ENCODE data around the gene CENPM. TPM values are rescaled to one million over a fixed set of nuclear protein-coding genes. Genes with fewer than 3 reads are reported as not detected.

The CENPM gene
- total RNA-seq, 2 experiments from 2014 or later = 99.9 to 106 TPM

DNA sequence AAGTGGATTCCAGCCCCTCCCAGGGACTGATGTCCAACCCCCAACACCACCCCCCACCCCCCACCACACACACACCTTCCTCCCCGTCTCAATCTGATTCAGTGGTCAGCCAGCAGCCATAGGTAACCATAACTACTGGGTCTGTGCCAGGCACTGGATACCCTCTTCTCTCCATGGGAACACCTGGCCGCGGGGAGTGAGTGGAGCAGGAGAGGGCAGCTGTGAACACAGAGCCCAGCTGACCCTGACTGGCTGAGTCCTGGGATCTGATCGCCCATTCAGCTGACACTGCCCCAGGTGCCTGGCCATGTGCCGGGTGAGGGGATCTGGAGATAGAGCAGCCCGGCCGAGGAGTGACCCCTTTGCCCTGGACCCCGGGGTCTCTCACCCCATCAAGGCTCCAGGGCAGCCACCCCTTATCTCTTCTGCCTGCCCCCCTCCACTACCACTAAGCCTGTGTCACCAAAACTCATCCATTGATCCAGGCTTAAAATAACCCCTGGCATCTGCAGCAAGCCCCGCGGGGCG is 29.5 kb downstream of the CENPM start:
- ChIA-PET POLR2A (interaction anchor here (0.7 kb wide), 1 partner anchor 22 kb away, joined by 4 read pairs; no protein-coding TSS in a partner anchor), CTCF (no interaction called here)
- Mint-ChIP-seq H3K27ac (no peak overlapping the region), H3K27me3 (peaks cover 26% of the 10 kb centered on the region), H3K9me3 (no peaks in the 10 kb centered on the region), H3K4me3 (no peak overlapping the region), H3K36me3 (no peaks in the 10 kb centered on the region), H3K4me1 (ENCODE audit: low read depth) (peaks cover 22% of the 10 kb centered on the region)
- no peak for DNase-seq
- intact Hi-C loops (cut with micrococcal nuclease) = loop anchor here (5.0 kb wide), 1 partner anchor 85 kb away; the partner anchor contains the start of gene SREBF2

DNA sequence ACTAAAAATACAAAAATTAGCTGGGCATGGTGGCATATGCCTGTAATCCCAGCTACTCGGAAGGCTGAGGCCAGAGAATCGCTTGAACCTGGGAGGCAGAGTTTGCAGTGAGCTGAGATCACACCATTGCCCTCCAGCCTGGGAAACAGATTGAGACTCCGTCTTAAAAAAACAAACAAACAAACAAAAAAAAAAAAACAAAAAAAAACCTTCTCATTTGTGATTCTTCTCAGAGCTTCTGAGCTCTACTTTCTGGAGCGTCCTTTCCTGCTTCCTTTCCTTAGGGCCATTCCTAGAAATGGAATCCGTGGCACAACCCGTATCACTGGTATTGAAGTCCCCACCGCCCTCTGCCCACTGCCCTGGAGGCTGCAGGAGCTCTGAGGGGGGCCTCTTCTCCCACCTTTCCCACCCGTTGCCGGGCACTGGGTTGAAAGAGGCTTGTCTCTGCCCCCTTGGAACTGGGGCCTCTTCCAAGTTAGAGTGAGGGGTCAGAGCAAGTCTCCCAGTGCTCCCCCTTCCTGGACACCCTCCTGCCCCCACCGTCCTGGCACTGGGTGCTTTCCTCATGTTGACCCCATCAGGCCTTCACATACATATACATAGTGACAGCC is 30.1 kb downstream of the CENPM start:
- CTCF ChIA-PET = no interaction called here
- Mint-ChIP-seq H3K27me3 (peaks cover 32% of the 10 kb centered on the region), H3K36me3 (no peaks in the 10 kb centered on the region), H3K27ac (no peak overlapping the region), H3K9me3 (no peaks in the 10 kb centered on the region), H3K4me3 (no peak overlapping the region), H3K4me1 (ENCODE audit: low read depth) (peaks cover 22% of the 10 kb centered on the region)
- no peak for DNase-seq
- POLR2A ChIA-PET = no interaction called here
- intact Hi-C loops (cut with micrococcal nuclease) = loop anchor here (5.0 kb wide), 1 partner anchor 85 kb away; the partner anchor contains the start of gene SREBF2

GRCh38 chr22:41915786-41916493 is 31.0 kb downstream of the CENPM start:
- intact Hi-C loops (cut with micrococcal nuclease) = loop anchor here (5.0 kb wide), 1 partner anchor 84 kb away; the partner anchor contains the start of gene SREBF2
- CTCF ChIA-PET = interaction anchor here (0.9 kb wide), 1 partner anchor 10 kb away, joined by 3 read pairs; no protein-coding TSS in a partner anchor
- Mint-ChIP-seq H3K9me3 (no peaks in the 10 kb centered on the region), H3K4me1 (ENCODE audit: low read depth) (peaks cover 28% of the 10 kb centered on the region), H3K4me3 (no peak overlapping the region), H3K27ac (no peak overlapping the region), H3K36me3 (no peaks in the 10 kb centered on the region), H3K27me3 (peaks cover 38% of the 10 kb centered on the region)
- POLR2A ChIA-PET = no interaction called here
- no peak for DNase-seq

DNA sequence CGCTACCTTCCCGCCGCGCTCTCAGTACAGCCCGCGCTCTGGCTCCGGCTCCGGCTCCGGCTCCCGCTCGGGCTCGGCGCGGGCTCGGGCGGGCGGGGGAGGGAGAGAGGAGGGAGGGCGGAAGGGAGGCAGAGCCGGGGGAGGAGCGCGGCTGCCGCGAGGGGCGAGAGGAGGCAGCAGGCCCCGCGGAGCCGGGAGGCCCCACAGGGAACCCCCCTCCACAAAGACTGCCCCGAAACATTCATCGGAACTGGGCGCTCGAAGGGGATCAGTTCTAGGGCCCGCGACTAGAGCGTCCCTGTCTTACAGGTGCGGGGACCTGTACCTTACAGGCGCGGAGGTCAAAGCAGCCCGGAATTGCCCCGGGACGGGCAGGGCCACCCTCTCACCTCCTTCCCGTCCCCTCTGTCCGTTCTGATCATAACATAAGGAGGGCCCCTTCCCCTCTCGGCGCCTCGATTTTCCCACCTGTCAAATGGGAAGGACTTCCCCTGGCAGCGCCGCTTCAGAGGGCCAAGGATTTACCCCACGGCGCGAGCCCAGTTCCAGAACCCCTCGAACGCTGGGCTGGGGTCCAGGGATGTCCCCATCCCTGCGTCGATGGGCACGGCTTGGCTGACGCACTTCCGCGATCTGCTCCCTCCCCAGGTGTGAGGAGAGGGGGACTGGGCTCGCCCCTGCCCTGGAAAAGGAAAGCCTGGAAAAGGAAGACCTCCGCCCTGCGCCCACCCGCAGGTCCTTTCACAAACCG is 31.7 kb downstream of the CENPM start, which contains the start of gene SHISA8:
TSS of gene SHISA8 (minus strand) at position 40 of the 751 bp plus-strand sequence. CDS start 407 bp downstream, outside the sequence.
- intact Hi-C loops (cut with micrococcal nuclease) = loop anchor here (5.0 kb wide), 1 partner anchor 83 kb away; the partner anchor contains the start of gene SREBF2
- peak; percentile 70 for DNase-seq
- H3K9me3 Mint-ChIP-seq = no peaks in the 10 kb centered on the region
- H3K4me3 Mint-ChIP-seq = no peak within 1 kb of the TSS
- ChIA-PET CTCF (interaction anchor here (0.9 to 1.2 kb wide), 1 partner anchor 11 kb away, joined by 3 to 5 read pairs; no protein-coding TSS in a partner anchor), POLR2A (interaction anchor here (1.0 to 1.4 kb wide), 2 partner anchors 26 to 116 kb away, joined by 4 read pairs; no protein-coding TSS in a partner anchor)
- H3K36me3 Mint-ChIP-seq = no peaks in the 10 kb centered on the region
- no peak within 1 kb of the TSS for H3K27ac Mint-ChIP-seq
- H3K4me1 Mint-ChIP-seq (ENCODE audit: low read depth) = peaks cover 28% of the 10 kb centered on the region
- H3K27me3 Mint-ChIP-seq = peaks cover 40% of the 10 kb centered on the region

DNA sequence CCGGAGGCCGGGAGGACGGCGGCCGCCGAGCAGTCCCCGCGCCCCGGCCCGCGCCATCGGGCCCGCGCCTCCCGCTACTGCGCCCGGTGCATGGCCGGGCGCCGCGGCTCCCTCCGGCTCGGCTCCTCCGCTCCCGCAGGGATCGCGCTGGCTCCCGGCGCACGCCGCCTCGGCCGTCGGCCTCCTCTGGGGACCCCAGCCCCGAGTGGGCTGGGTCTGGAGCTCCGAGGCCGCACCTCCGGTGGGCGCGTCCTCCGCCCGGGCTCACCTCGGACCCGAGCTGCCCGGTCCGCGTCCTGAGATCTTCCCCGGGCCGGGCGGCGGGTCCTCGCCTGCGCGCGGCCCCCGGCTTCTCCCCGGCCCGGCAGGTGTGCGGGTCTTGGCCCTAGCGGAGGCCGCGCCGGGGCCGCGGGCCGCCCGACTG is 32.3 kb downstream of the CENPM start:
- ChIA-PET CTCF (interaction anchor here (1.2 kb wide), 1 partner anchor 11 kb away, joined by 5 read pairs; no protein-coding TSS in a partner anchor), POLR2A (interaction anchor here (1.0 to 1.4 kb wide), 2 partner anchors 26 to 115 kb away, joined by 4 read pairs; no protein-coding TSS in a partner anchor)
- Mint-ChIP-seq H3K4me1 (ENCODE audit: low read depth) (peaks cover 28% of the 10 kb centered on the region), H3K27ac (no peak overlapping the region), H3K27me3 (peaks cover 40% of the 10 kb centered on the region), H3K36me3 (no peaks in the 10 kb centered on the region), H3K4me3 (no peak overlapping the region), H3K9me3 (no peaks in the 10 kb centered on the region)
- DNase-seq = no peak
- intact Hi-C loops (cut with micrococcal nuclease) = loop anchor here (5.0 kb wide), 1 partner anchor 82 kb away; the partner anchor contains the start of gene SREBF2

DNA sequence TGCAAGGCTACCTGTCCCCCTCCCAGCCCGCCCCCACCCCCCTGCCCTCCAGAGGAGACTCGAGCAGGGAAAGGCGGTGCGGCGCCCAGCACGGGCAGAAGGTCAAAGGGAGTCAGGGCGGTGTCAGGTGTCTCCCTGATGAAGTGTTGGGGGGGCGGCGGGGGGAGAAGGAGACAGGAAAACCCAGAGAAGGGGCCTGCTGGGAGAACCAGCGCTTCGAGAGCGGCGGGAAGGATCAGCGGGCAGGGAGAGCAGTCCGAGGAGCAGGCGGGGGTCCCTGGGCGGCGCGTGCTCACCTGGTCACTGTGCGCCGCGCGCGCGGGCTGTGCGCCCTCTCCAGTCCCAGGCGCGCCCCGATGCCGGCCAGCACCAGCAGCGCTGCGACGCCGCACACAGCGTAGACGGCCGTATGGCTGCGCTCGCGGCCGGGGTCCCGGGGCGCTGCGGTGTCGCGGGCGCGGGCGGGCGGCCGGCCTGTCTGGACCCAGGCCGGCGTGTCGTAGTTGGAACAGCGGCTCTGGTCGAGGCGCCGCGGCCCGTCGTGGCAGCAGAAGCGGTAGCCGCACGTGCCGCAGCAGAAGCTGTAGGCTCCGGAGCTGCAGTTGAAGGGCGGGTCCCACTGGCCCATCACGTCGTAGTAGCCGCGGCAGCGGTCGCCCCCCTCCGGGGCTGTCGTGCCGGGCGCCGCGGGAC is 33.0 kb downstream of the CENPM start:
- no peak overlapping the region for H3K27ac Mint-ChIP-seq
- POLR2A ChIA-PET = interaction anchor here (1.0 to 1.5 kb wide), 3 partner anchors 26 to 114 kb away, joined by 4 to 5 read pairs (median 4); no protein-coding TSS in a partner anchor
- H3K27me3 Mint-ChIP-seq = peaks cover 45% of the 10 kb centered on the region

GRCh38 chr22:41913040-41913719 is 33.8 kb downstream of the CENPM start:
- POLR2A ChIA-PET = interaction anchor here (1.5 kb wide), 1 partner anchor 27 kb away, joined by 5 read pairs; no protein-coding TSS in a partner anchor
- Mint-ChIP-seq H3K27me3 (peaks cover 45% of the 10 kb centered on the region), H3K4me3 (no peak overlapping the region), H3K9me3 (no peaks in the 10 kb centered on the region), H3K4me1 (ENCODE audit: low read depth) (peaks cover 32% of the 10 kb centered on the region), H3K36me3 (peaks cover 2% of the 10 kb centered on the region), H3K27ac (no peak overlapping the region)
- CTCF ChIA-PET = interaction anchor here (1.2 to 2.1 kb wide), 3 partner anchors 13 to 246 kb away, joined by 3 to 7 read pairs (median 4); partner anchors contain the start of gene TNFRSF13C
- intact Hi-C loops (cut with micrococcal nuclease) = no loop called here
- no peak for DNase-seq

More for the DNA sequence above, 33.0 kb downstream of the CENPM start:
- Mint-ChIP-seq H3K4me1 (ENCODE audit: low read depth) (peaks cover 28% of the 10 kb centered on the region), H3K4me3 (no peak overlapping the region), H3K36me3 (peaks cover 2% of the 10 kb centered on the region), H3K9me3 (no peaks in the 10 kb centered on the region)
- DNase-seq = no peak
- intact Hi-C loops (cut with micrococcal nuclease) = no loop called here
- CTCF ChIA-PET = interaction anchor here (1.2 kb wide), 2 partner anchors 12 to 247 kb away, joined by 4 to 5 read pairs; no protein-coding TSS in a partner anchor

- POLR2A ChIA-PET = interaction anchor here (1.5 kb wide), 1 partner anchor 28 kb away, joined by 5 read pairs; no protein-coding TSS in a partner anchor
Observed at GRCh38 chr22:41912338-41913039, 34.5 kb downstream of the CENPM start.

GRCh38 chr22:41911001-41911611 is 35.8 kb downstream of the CENPM start:
- Mint-ChIP-seq H3K9me3 (no peaks in the 10 kb centered on the region), H3K4me3 (no peak overlapping the region), H3K27ac (no peak overlapping the region), H3K4me1 (ENCODE audit: low read depth) (peaks cover 37% of the 10 kb centered on the region), H3K36me3 (peaks cover 4% of the 10 kb centered on the region), H3K27me3 (peaks cover 37% of the 10 kb centered on the region)
- no peak for DNase-seq
- ChIA-PET POLR2A (no interaction called here), CTCF (interaction anchor here (1.6 to 2.1 kb wide), 2 partner anchors 15 to 214 kb away, joined by 5 to 7 read pairs; partner anchors contain the start of gene TNFRSF13C)
- intact Hi-C loops (cut with micrococcal nuclease) = no loop called here

More at GRCh38 chr22:41912338-41913039, 34.5 kb downstream of the CENPM start:
- intact Hi-C loops (cut with micrococcal nuclease) = no loop called here
- no peak overlapping the region for H3K4me3 Mint-ChIP-seq
- H3K36me3 Mint-ChIP-seq = peaks cover 2% of the 10 kb centered on the region
- peaks cover 45% of the 10 kb centered on the region for H3K27me3 Mint-ChIP-seq
- no peak overlapping the region for H3K27ac Mint-ChIP-seq
- peaks cover 35% of the 10 kb centered on the region for H3K4me1 Mint-ChIP-seq (ENCODE audit: low read depth)
- H3K9me3 Mint-ChIP-seq = no peaks in the 10 kb centered on the region
- no peak for DNase-seq
- CTCF ChIA-PET = interaction anchor here (1.2 to 2.1 kb wide), 4 partner anchors 14 to 246 kb away, joined by 3 to 7 read pairs (median 4); partner anchors contain the start of gene TNFRSF13C

Measured in activated CD4-positive, alpha-beta memory T cell treated with anti-CD3 and anti-CD28 coated beads for 36 hours (primary cell).